HG03103 (cell line): ENCODE data around the gene ANKFN1.
"Not testable (repeated sequence)": the region's sequence is repeated elsewhere in the genome, so short reads cannot be mapped to it uniquely, and the experiment has no call there.

Experiments
- ATAC-seq: cut with Tn5 transposase; IDR thresholded peaks from one replicate; pipeline ENCODE4 v1.9.1; 2021; ENCODE audit warnings: low read depth; ENCODE audit not compliant: unreplicated experiment

Gene ANKFN1

DNA sequence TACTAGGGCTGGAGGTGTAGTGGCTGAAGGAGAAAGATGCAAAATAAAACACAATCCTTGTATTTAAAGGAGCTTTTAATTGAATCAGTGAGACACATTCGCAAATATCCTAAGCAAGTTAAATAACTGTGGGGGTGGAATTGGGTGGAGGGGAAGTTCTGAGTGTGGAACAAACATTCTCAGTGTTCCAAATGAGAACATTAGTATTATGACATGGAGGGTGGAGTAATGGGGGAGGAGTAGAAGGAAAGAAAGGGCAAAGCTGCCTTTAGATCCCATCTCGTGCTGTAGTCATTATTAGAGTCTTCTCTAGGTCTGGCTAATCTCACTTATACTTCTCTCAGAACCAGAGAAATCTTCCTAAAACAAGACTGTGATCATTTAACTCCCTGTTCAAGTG lies 169.7 kb downstream of the ANKFN1 start:
- ATAC-seq = no peak

DNA sequence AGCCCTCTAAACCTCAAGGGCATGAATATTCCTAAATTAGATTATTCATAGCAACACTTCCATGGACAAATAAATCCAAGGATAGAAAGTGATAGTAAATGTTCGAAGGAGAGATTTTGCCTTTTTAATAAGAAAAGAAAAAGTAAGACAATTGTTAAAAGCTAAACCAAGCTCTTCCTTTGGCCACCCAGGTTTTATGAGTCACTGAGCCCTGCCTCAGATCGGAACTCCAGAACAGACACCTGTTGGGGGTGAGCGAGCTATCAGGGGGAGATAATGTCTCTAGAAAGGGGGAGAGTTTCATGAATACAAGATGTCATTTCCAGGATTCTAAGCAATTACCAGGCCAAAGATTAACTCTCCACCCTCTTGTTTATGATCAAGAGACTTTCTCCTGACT lies 171.4 kb downstream of the ANKFN1 start:
- ATAC-seq = no peak

DNA sequence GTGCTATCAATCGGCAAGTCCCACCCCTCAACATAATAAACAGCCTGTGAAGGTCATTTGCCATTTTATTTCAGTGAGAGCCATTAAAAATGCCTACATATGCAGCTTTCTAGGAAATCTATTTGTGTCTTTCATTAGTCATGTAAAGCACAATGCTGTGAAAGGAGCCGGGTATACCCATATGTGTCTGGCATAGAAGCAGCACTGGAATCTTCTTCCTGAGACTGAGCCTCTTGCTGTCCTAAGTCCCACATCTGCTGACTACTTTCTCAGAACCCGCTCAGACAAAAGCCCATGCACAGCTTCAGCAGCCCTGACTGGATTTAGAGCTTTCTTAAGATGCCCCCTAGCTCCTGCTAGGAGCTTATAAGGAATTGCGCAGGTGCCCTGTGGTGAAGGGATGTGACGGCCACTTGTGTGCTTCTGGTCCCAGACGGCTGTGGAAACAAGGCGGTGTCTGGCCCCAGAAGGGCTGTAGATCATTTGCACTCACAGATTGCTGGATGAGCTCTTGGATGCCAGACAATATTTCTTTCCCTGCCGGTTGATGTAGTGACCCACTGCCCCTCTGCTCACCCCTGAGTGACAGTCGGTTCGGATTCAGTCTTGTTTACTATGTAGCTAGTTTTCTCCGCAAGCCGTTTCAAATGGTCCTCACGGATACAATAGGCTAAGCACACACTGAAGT lies 172.2 kb downstream of the ANKFN1 start:
- no peak for ATAC-seq

GRCh38 chr17:56326001-56326359 lies 172.7 kb downstream of the ANKFN1 start:
- no peak for ATAC-seq

DNA sequence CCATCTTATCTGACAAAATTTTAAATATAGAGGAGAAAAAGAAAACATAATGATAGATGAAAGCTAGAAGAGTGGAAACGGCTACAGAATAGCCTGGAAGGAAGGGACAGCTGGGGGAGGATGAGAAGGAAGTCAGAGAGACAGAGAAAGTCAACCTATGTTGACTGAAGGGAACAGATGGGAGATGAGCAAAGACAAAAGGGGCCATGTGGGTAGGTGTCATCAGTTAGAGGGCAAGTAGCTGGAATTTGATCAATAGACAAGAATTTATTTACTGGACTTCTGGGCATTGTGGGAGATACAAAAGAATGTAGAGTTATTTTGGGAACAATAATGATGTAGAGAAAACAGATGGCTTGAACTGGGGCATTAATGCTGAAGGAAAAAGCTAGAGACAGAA lies 194.4 kb downstream of the ANKFN1 start:
- ATAC-seq = no peak

- ATAC-seq = no peak
Measured at GRCh38 chr17:56350592-56350991, 197.3 kb downstream of the ANKFN1 start.

DNA sequence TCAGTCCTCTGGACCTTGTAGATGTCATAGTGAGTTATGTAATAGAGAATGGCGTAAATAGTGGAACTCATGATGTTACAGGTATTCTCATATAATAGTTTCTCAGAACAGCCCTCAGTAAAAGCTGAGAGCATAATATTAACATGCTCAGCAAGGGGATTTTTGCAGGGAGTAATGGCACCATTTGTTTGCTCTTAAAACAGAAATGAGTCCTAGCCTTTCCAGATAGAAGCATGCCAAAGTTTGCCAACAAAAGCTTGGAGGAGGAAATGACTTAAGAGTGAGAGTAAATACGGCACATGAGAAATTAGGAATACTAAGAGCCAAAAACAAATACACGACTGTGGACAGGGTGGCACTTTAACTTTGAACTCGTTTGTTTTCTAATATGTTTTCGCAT lies 198.4 kb downstream of the ANKFN1 start:
- no peak for ATAC-seq

DNA sequence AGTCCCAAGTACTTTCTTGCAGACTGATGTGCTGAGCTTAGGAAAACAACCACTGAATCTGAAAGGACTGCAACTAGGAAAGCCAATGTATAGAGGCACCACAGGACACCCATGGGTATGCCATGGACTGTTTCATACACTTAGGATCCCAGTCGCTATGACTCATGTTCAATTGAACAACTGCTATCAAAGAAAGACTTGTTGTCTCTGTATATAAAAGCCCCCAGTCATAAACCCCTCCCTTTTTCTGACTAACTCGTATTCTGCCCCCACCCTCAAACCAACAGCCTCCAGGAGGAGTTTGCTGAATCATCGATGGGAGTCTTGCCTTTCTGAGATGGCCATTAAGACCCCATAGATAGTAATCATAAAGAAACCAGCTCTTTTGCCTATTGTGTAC lies 205.4 kb downstream of the ANKFN1 start:
- no peak for ATAC-seq

DNA sequence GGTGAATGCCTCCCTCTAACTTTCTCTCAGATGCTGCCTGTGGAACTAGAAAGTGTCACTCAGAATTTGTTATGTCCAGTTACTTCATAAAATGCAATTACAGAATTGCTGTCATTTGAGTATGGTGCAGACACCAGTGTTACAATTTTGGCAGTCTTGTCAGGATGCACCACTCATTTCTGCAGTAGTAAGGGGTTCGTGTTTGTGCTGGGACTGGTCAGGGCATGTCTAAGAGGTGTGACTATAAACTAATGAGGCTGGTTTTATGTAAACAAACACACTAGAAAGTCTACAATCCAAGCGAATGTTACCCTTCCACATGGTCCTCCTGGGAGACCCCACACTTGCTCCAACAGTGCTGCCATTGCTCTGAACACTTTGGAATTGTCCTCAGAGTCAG lies 206.2 kb downstream of the ANKFN1 start:
- ATAC-seq = no peak

DNA sequence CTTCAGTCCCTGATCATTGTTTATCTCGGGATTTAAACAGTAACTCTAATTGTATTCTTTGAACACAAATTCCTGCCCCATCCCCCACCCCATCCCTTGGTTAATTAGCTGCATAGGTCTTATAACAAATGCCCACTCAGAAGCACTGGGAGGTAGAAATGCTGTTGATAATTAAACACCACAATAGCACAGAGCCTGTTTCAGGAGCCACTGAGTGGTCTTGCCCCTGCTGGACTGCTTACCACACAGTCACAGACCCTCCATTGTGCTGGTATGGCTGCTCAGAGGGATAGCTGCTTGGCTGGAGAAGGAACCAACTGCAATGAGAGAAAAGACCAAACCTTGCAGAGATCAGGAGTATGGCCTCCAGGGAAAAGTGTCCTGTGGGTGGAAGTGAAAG lies 214.1 kb downstream of the ANKFN1 start:
- no peak for ATAC-seq

GRCh38 chr17:56373981-56374833 lies 220.9 kb downstream of the ANKFN1 start:
- no peak for ATAC-seq

DNA sequence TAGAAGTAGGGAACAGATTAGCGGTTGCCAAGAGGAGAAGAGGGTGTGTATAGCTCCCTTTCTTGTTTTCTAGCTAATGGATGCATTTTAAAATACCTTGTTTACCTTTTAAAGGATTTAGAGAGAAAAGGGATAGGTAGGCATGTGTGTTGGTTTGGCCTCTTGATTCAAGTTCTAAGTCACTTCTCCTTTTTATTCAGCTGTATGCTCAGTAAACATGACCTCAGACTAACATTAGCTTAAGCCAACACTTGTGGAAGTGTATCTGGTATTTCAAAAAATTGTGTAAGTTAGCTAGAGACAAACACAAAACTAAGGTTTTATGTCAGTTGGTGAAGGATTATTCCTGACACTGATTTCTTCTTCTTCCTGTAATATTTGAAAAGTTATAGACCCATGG lies 236.1 kb downstream of the ANKFN1 start:
- ATAC-seq = no peak

GRCh38 chr17:56392321-56392720 lies 239.0 kb downstream of the ANKFN1 start:
- ATAC-seq = no peak

DNA sequence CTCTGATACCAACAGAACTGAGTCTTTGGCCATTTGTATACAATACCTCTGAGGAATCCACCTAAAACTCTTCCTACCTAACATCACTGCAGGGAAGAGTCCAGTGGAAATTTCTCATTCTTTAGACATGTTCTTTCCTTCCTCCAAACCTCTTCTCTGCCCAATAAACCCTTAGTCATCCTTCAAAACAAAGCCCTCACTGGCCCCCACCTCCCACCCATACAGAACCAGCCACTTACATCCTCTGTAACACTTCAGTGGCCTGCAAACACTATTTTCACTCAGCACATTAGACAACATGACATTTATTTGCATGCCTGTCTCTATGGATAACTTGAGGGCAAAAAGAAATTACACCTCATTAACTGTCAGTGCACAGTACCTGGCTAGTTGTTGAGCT lies 239.9 kb downstream of the ANKFN1 start:
- ATAC-seq = no peak

- no peak for ATAC-seq
Measured at GRCh38 chr17:56395787-56396186, 242.5 kb downstream of the ANKFN1 start.

DNA sequence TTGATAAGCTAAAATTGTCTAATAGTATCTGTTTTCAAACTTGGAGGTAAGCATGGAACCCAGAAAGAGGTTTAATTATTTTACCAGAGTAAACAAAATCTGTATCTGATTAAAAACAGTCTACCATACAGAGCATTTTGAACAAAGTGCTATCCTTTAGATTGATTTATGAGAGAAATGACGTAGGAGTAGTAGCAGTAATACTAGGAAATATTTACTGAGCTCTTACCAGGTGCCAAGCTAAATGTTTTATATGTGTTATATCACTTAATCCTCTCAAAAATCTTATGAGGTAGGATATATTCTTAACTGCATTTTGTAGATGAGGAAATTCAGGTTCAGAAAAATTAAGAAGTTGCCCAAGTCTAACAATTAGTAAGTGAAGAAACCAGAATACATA lies 253.8 kb downstream of the ANKFN1 start:
- no peak for ATAC-seq

- ATAC-seq = not testable (repeated sequence)
Measured at GRCh38 chr17:56412356-56412755, 259.1 kb downstream of the ANKFN1 start.

GRCh38 chr17:56416682-56417351 lies 263.5 kb downstream of the ANKFN1 start:
- ATAC-seq = no peak

DNA sequence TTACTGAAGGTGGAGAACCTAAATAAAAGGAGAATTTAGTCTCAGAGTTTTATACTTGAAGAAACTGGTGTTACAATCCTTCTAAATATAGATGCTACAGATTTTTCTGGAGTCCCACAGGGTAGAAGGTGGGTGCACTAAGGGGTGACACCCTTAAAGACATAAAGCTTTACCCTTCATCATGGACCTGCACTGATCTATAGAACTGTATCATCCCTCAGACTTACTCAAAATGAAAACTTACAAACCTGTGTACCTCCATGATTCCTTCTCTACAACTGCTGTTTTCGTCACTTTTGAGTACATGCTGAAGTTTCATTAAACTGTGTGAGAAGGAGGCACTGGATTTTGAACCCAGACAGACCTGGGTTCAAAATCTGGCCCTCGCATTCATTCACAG lies 270.7 kb downstream of the ANKFN1 start:
- ATAC-seq = no peak

DNA sequence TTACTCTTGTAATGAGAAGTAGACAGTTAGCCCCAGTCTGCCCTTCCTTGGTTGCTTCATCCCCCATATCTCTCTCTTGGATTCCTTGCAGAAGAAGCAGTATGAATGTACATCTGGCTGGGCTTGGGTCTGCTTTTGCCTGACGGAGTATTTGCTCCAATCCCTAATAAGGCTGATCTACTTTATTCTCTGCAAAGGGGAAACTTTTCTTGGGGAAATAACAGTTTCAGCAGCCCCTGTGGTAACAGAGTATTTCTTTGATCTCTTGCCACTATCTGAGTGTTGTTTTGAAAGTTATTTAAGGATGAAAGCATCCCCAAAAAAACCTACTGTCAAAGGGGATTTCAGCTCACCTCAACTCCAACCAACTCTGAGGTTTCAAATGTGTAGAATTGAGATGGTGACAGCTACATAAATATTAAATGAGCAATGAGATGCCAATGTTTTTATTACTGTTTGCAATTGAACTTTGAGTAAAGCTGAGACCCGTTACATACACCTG lies 271.3 kb downstream of the ANKFN1 start:
- no peak for ATAC-seq

DNA sequence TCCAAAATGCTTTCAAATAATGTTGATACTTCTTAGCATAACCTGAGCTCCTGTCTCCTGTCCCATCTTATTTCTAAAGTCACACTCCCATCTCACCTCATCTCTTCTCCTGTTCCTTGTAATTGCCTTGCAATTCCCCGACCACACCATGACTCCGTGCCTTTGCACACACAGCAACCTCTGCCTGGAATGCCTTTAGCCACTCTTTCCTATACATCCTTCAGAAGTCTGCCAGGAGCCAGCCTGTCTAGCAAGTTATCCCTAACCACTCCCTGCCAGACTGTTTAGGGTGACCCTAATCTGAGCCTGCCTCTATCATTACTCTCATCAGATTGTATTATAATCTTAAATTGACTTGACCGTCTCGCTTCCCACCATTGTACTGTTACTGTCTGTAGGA lies 272.2 kb downstream of the ANKFN1 start:
- no peak for ATAC-seq
